ENCODE measurements around the gene SLC25A25.

The SLC25A25 gene

DNA sequence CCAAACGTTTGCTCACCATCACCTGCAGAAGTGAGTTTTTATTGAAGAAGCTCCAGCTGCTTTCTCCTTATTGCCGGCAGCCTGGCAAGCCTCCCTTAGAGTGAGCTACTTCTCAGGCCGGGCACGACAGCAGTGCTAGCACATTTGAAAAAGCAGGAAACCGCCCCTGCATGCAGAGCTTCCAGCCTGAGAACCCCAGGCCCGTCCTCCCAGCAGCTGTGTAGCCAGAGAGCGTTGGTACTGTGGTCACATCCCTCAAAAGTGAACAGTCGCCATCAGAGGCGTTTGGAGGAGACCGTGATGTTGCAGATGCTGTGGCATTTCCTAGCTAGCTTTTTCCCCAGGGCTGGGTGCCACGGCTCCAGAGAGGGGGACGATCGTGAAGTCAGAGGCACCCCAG lies 23.5 kb downstream of the SLC25A25 start:
- TF ChIP-seq YY1 (IDR thresholded peaks at IDR 0.05; ENCODE audit: low read depth) (no peak), CEBPB (IDR thresholded peaks at IDR 0.05) (no peak), NFIC (IDR thresholded peaks at IDR 0.05) (no peak), EGR1 (IDR thresholded peaks at IDR 0.05) (no peak)

DNA sequence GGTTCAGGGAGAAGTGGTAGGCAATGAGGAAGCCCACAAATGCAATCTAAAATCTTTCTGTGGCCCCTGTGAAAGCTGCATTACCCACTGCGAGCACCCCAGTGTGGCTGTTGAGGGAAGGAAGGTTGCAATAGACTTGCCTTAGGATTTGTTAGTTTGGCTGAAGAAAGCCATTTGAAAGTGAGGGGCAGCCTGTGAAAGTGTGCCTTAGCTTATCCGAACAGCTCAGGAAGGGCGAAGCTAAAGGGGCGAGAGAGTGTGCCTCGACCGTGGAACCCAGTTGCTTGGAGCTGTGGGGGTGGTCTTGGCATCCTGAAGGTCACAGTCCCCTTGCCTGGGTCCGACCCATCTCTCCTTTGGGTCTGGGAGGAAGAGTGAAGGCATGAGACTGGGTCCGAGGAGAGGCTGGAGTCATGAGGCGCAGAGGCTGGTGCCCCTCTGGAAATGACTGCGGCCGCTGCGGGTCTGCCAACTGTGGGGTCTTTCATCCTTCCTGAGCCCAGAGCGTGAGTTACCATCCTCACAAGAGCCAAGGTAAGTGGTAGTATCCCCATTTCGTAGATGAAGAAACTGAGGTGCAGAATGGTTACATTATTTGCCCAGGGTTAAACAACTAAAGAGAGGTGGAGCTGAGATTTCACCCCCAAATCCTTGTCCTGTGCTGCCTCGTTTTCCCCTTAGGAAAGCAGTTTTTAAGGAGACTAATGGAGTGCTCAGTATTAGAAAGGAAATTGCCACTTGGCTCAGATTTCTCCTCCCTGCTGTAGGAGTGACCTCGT lies 24.4 kb downstream of the SLC25A25 start:
- TF ChIP-seq TAF1 (IDR thresholded peaks at IDR 0.05; ENCODE audit: low read depth): no peak
- no peak for TF ChIP-seq EP300 (IDR thresholded peaks at IDR 0.05; ENCODE audit: borderline replicate concordance)
- no peak for TF ChIP-seq CEBPB (IDR thresholded peaks at IDR 0.05)
- TF ChIP-seq MAX (IDR thresholded peaks at IDR 0.05): no peak
- no peak for TF ChIP-seq NFIC (IDR thresholded peaks at IDR 0.05)
- TF ChIP-seq, protein P1, sequence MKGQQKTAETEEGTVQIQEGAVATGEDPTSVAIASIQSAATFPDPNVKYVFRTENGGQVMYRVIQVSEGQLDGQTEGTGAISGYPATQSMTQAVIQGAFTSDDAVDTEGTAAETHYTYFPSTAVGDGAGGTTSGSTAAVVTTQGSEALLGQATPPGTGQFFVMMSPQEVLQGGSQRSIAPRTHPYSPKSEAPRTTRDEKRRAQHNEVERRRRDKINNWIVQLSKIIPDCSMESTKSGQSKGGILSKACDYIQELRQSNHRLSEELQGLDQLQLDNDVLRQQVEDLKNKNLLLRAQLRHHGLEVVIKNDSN (IDR thresholded peaks at IDR 0.05): no peak
- no peak for TF ChIP-seq TEAD4 (IDR thresholded peaks at IDR 0.05)
- TF ChIP-seq ZBTB7A (IDR thresholded peaks at IDR 0.05; ENCODE audit: low read depth): no peak
- no peak for TF ChIP-seq YY1 (IDR thresholded peaks at IDR 0.05; ENCODE audit: low read depth)
- TF ChIP-seq RAD21 (IDR thresholded peaks at IDR 0.05; ENCODE audit: low read depth): no peak
- TF ChIP-seq CREB1 (IDR thresholded peaks at IDR 0.05; ENCODE audit: low read depth): no peak
- TF ChIP-seq TCF12 (IDR thresholded peaks at IDR 0.05; ENCODE audit: low read depth): no peak
- no peak for TF ChIP-seq EGR1 (IDR thresholded peaks at IDR 0.05)
- TF ChIP-seq FOXM1 (IDR thresholded peaks at IDR 0.05; ENCODE audit: borderline replicate concordance, low read depth): no peak
- TF ChIP-seq, protein P2, sequence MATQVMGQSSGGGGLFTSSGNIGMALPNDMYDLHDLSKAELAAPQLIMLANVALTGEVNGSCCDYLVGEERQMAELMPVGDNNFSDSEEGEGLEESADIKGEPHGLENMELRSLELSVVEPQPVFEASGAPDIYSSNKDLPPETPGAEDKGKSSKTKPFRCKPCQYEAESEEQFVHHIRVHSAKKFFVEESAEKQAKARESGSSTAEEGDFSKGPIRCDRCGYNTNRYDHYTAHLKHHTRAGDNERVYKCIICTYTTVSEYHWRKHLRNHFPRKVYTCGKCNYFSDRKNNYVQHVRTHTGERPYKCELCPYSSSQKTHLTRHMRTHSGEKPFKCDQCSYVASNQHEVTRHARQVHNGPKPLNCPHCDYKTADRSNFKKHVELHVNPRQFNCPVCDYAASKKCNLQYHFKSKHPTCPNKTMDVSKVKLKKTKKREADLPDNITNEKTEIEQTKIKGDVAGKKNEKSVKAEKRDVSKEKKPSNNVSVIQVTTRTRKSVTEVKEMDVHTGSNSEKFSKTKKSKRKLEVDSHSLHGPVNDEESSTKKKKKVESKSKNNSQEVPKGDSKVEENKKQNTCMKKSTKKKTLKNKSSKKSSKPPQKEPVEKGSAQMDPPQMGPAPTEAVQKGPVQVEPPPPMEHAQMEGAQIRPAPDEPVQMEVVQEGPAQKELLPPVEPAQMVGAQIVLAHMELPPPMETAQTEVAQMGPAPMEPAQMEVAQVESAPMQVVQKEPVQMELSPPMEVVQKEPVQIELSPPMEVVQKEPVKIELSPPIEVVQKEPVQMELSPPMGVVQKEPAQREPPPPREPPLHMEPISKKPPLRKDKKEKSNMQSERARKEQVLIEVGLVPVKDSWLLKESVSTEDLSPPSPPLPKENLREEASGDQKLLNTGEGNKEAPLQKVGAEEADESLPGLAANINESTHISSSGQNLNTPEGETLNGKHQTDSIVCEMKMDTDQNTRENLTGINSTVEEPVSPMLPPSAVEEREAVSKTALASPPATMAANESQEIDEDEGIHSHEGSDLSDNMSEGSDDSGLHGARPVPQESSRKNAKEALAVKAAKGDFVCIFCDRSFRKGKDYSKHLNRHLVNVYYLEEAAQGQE (IDR thresholded peaks at IDR 0.05; ENCODE audit: low read depth): no peak

GRCh38 chr9:128093011-128093410 lies 25.0 kb downstream of the SLC25A25 start:
- TF ChIP-seq, protein P2 (IDR thresholded peaks at IDR 0.05; ENCODE audit: low read depth): no peak
- TF ChIP-seq YY1 (IDR thresholded peaks at IDR 0.05; ENCODE audit: low read depth): no peak
- TF ChIP-seq EGR1 (IDR thresholded peaks at IDR 0.05): no peak
- no peak for TF ChIP-seq TEAD4 (IDR thresholded peaks at IDR 0.05)
- TF ChIP-seq, protein P1 (IDR thresholded peaks at IDR 0.05): no peak
- TF ChIP-seq RAD21 (IDR thresholded peaks at IDR 0.05; ENCODE audit: low read depth): no peak
- no peak for TF ChIP-seq TAF1 (IDR thresholded peaks at IDR 0.05; ENCODE audit: low read depth)
- TF ChIP-seq TCF12 (IDR thresholded peaks at IDR 0.05; ENCODE audit: low read depth): no peak
- no peak for TF ChIP-seq MAX (IDR thresholded peaks at IDR 0.05)
- no peak for TF ChIP-seq NFIC (IDR thresholded peaks at IDR 0.05)
- TF ChIP-seq CEBPB (IDR thresholded peaks at IDR 0.05): no peak
- no peak for TF ChIP-seq EP300 (IDR thresholded peaks at IDR 0.05; ENCODE audit: borderline replicate concordance)
- TF ChIP-seq ZBTB7A (IDR thresholded peaks at IDR 0.05; ENCODE audit: low read depth): no peak
- TF ChIP-seq FOXM1 (IDR thresholded peaks at IDR 0.05; ENCODE audit: borderline replicate concordance, low read depth): no peak
- TF ChIP-seq CREB1 (IDR thresholded peaks at IDR 0.05; ENCODE audit: low read depth): no peak

DNA sequence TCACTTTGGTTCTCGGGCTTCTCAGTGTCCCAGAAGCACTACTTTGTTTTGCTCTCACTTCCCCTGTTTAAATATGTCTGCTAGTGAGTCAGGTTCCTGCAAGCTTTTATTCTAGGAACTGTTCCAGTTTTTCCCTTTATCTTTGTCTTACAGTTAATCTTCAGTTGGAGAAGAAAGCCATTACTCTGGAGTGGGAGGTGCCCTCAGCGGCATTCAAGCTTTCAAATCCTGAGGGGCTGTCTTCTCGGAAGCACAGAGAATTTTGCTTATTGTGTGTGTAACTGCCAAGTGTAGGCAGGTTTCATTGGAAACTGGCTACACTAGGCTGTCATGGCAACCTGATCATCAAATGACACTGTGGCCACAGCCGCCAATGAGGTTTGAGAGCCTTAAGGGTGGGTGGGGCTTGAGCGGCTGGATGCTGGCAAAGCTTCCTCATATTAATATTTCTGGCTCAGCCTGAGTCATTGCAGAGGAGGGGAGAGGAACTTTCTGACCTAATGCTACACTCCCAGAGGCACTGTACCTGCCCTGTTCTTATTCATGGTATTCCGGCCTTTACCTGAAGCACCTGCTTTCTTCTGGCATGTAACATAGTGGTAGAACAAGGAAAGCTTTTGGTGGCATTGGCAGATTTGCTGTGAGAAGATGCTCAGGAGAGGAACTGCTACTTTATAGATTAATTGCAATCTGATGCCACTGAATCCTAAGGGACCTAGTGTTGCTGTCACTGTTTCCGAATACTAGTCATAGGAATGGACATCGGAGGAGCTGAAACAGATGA lies 26.3 kb downstream of the SLC25A25 start:
- TF ChIP-seq, protein P1 (IDR thresholded peaks at IDR 0.05): no peak
- no peak for TF ChIP-seq TEAD4 (IDR thresholded peaks at IDR 0.05)
- TF ChIP-seq MAX (IDR thresholded peaks at IDR 0.05): 0 out of 2 replicates have a peak, but pooled peaks have one; percentile 25
- no peak for TF ChIP-seq YY1 (IDR thresholded peaks at IDR 0.05; ENCODE audit: low read depth)
- peak; percentile 61 for TF ChIP-seq CREB1 (IDR thresholded peaks at IDR 0.05; ENCODE audit: low read depth)
- no peak for TF ChIP-seq TCF12 (IDR thresholded peaks at IDR 0.05; ENCODE audit: low read depth)
- TF ChIP-seq ZBTB7A (IDR thresholded peaks at IDR 0.05; ENCODE audit: low read depth): no peak
- TF ChIP-seq RAD21 (IDR thresholded peaks at IDR 0.05; ENCODE audit: low read depth): no peak
